SK-N-SH (cell line): ENCODE measurements around the gene SPOCK1. TPM values are rescaled to one million over a fixed set of nuclear protein-coding genes. Genes with fewer than 3 reads are reported as not detected.

ENCODE experiments used
- CTCF ChIA-PET: fragments of 300-600, 350-600 bp; formaldehyde crosslinking; extraction: SDS; loops from one replicate; lab custom pipeline; 2021; lab: Yijun Ruan, JAX
- POLR2A ChIA-PET: fragments of 350-600 bp; sonication (Branson Sonifier 250); formaldehyde crosslinking; extraction: SDS; loops from one replicate; lab custom pipeline; 2020; ENCODE audit warnings: antibody characterized with exemption, inconsistent platforms; lab: Yijun Ruan, JAX
- DNase-seq: peaks from one replicate; pipeline ENCODE4 v3.0.0; 2012
- H2AFZ ChIP-seq: fragments of 200-600 bp; sonication (generic); 2 replicates; pipeline ENCODE4 v1.8.1; 2016; ENCODE audit warnings: antibody characterized with exemption, mild to moderate bottlenecking, low read depth
- H3F3A ChIP-seq: fragments of 200-600 bp; sonication (generic); replicated peaks from 2 replicates; pipeline ENCODE3; 2016; ENCODE audit warnings: antibody characterized with exemption, mild to moderate bottlenecking; ENCODE audit not compliant: insufficient read depth
- H3K27ac ChIP-seq, 2 experiments: fragments of 200-500 bp in 1 of 2; fragments of 200-600 bp in 1 of 2; sonication (Bioruptor generic) in 1 of 2; sonication (generic), shearing (Covaris generic) in 1 of 2; 2 replicates each; pipeline versions ENCODE4 v1.5.1 to v1.6.1; 2014 to 2016; ENCODE audit warnings: low read depth in 2 of 2, inconsistent platforms in 1 of 2, low read length in 1 of 2, mild to moderate bottlenecking in 1 of 2, mixed read lengths in 1 of 2
- H3K27me3 ChIP-seq: fragments of 200-600 bp; sonication (generic), shearing (Covaris generic); 2 replicates; pipeline ENCODE4 v1.6.1; 2016; ENCODE audit warnings: mixed run types; ENCODE audit not compliant: insufficient read depth
- H3K36me3 ChIP-seq, 2 experiments: fragments of 200-500 bp in 1 of 2; fragments of 200-600 bp in 1 of 2; sonication (Bioruptor generic) in 1 of 2; sonication (generic) in 1 of 2; replicated peaks in 1 of 2; 2 replicates each; pipeline versions ENCODE3 to v1.5.1; 2014 to 2016; ENCODE audit warnings: low read length in 1 of 2, mild to moderate bottlenecking in 1 of 2; ENCODE audit not compliant: insufficient read depth in 2 of 2, control insufficient read depth in 1 of 2
- H3K4me1 ChIP-seq, 2 experiments: fragments of 200-500 bp in 1 of 2; fragments of 200-600 bp in 1 of 2; sonication (Bioruptor generic) in 1 of 2; sonication (generic), shearing (Covaris generic) in 1 of 2; 2 replicates each; pipeline versions ENCODE4 v1.5.1 to v1.6.1; 2014 to 2016; ENCODE audit warnings: low read depth in 1 of 2, low read length in 1 of 2, mixed run types in 1 of 2; ENCODE audit not compliant: insufficient read depth in 2 of 2, control insufficient read depth in 1 of 2
- H3K4me2 ChIP-seq: fragments of 200-600 bp; sonication (generic), shearing (Covaris generic); 2 replicates; pipeline ENCODE4 v1.6.1; 2017; ENCODE audit warnings: mixed run types
- H3K4me3 ChIP-seq, 2 experiments: fragments of 200-500 bp in 1 of 2; fragments of 200-600 bp in 1 of 2; sonication (Bioruptor generic) in 1 of 2; sonication (generic), shearing (Covaris generic) in 1 of 2; 2 replicates each; pipeline versions ENCODE4 v1.5.1 to v1.8.1; 2014 to 2016; ENCODE audit warnings: low read depth in 2 of 2, inconsistent platforms in 1 of 2, low read length in 1 of 2, mild to moderate bottlenecking in 1 of 2, mixed read lengths in 1 of 2, moderate library complexity in 1 of 2
- H3K79me2 ChIP-seq: fragments of 200-600 bp; sonication (generic); 2 replicates; pipeline ENCODE4 v1.8.1; 2017; ENCODE audit warnings: mild to moderate bottlenecking; ENCODE audit not compliant: insufficient read depth
- H3K9ac ChIP-seq: fragments of 200-600 bp; sonication (generic); 2 replicates; pipeline ENCODE4 v1.6.1; 2017; ENCODE audit warnings: mixed run types
- H3K9me2 ChIP-seq: fragments of 200-600 bp; sonication (generic); 2 replicates; pipeline ENCODE4 v1.6.1; 2017; ENCODE audit warnings: mixed run types
- H3K9me3 ChIP-seq: fragments of 200-600 bp; sonication (generic); 2 replicates; pipeline ENCODE4 v1.6.1; 2017; ENCODE audit warnings: mixed run types, mild to moderate bottlenecking, moderate library complexity
- H4K20me1 ChIP-seq: fragments of 200-600 bp; sonication (generic); 2 replicates; pipeline ENCODE4 v1.6.1; 2017; ENCODE audit warnings: mild to moderate bottlenecking, mixed run types; ENCODE audit not compliant: insufficient read depth
- EZH2phosphoT487 ChIP-seq: fragments of 200-600 bp; sonication (generic); IDR thresholded peaks from 2 replicates; pipeline ENCODE4 v1.6.1; 2017; ENCODE audit warnings: low read depth, mixed run types, mild to moderate bottlenecking, antibody characterized with exemption, moderate library complexity, borderline replicate concordance
- FOXJ3 ChIP-seq: sonication (generic); formaldehyde crosslinking; IDR thresholded peaks from 2 replicates; pipeline ENCODE4 v1.5.1; 2020; ENCODE audit warnings: mild to moderate bottlenecking, missing genetic modification reagents
- GATA2 ChIP-seq: sonication (generic); formaldehyde crosslinking; IDR thresholded peaks from 2 replicates; pipeline ENCODE4 v1.5.0; 2020; ENCODE audit warnings: mild to moderate bottlenecking, missing genetic modification reagents
- MXI1 ChIP-seq: IDR thresholded peaks from 2 replicates; pipeline ENCODE4 v1.6.1; 2012; ENCODE audit warnings: mild to moderate bottlenecking, low read depth, low read length, improper control_type of control experiment
- RAD21 ChIP-seq: IDR thresholded peaks from 2 replicates; pipeline ENCODE4 v1.6.1; 2012; ENCODE audit warnings: mild to moderate bottlenecking, low read length
- RCOR1 ChIP-seq: fragments of 150-350 bp; IDR thresholded peaks from 2 replicates; pipeline ENCODE4 v1.6.1; 2017; ENCODE audit warnings: antibody characterized with exemption, low read length
- RFX5 ChIP-seq: IDR thresholded peaks from 2 replicates; pipeline ENCODE4 v1.6.1; 2012; ENCODE audit warnings: mild to moderate bottlenecking, improper control_type of control experiment, low read length
- RXRA ChIP-seq: IDR thresholded peaks from 2 replicates; pipeline ENCODE4 v1.4.0; 2012; ENCODE audit warnings: low read depth, mild to moderate bottlenecking, borderline replicate concordance
- SIN3A ChIP-seq: IDR thresholded peaks from 2 replicates; pipeline ENCODE4 v1.6.1; 2012; ENCODE audit warnings: low read depth, mild to moderate bottlenecking, low read length, moderate library complexity, borderline replicate concordance
- TCF12 ChIP-seq: IDR thresholded peaks from 2 replicates; pipeline ENCODE4 v1.4.0; 2012
- WGBS: methylation state at CpG from one replicate; pipeline ENCODE4 v1.1.6; 2017; ENCODE audit warnings: low lambda C conversion rate; 5-methylcytosine and 5-hydroxymethylcytosine counted together
- polyA plus RNA-seq, 3 experiments: library from polyadenylated mRNA; depleted of rRNA; stranded (reverse); fragments of >200 nt; gene quantifications; 2 replicates each; pipeline ENCODE4 v1.2.3, GENCODE V29; 2012
- TF ChIP-seq, protein P1 (sequence below): fragments of 200-600 bp; sonication (generic); IDR thresholded peaks from 2 replicates; pipeline ENCODE4 v1.6.1; 2017; ENCODE audit warnings: antibody characterized with exemption, mild to moderate bottlenecking, moderate library complexity
- TF ChIP-seq, protein P2 (sequence below): fragments of 150-350 bp; IDR thresholded peaks from 2 replicates; pipeline ENCODE4 v1.6.1; 2016; ENCODE audit warnings: mild to moderate bottlenecking, low read depth, low read length
- TF ChIP-seq, protein P3 (sequence below): fragments of 150-350 bp; IDR thresholded peaks from 2 replicates; pipeline ENCODE4 v1.6.1; 2017; ENCODE audit warnings: antibody characterized with exemption, low read length, low read depth, borderline replicate concordance
- TF ChIP-seq, protein P4 (sequence below): IDR thresholded peaks from 2 replicates; pipeline ENCODE4 v1.4.0; 2012; ENCODE audit warnings: low read depth, borderline replicate concordance

The SPOCK1 gene
- polyA plus RNA-seq, 1 of the 3 experiments (the other 2 are of a cell fraction): 11.3 TPM

GRCh38 chr5:137209232-137209809, 289.8 kb downstream of the SPOCK1 start (continued):
- TF ChIP-seq RCOR1 (no peak), RFX5 (no peak), SIN3A (no peak), EZH2phosphoT487 (no peak), RXRA (no peak), MXI1 (no peak)
- TF ChIP-seq, protein P1, sequence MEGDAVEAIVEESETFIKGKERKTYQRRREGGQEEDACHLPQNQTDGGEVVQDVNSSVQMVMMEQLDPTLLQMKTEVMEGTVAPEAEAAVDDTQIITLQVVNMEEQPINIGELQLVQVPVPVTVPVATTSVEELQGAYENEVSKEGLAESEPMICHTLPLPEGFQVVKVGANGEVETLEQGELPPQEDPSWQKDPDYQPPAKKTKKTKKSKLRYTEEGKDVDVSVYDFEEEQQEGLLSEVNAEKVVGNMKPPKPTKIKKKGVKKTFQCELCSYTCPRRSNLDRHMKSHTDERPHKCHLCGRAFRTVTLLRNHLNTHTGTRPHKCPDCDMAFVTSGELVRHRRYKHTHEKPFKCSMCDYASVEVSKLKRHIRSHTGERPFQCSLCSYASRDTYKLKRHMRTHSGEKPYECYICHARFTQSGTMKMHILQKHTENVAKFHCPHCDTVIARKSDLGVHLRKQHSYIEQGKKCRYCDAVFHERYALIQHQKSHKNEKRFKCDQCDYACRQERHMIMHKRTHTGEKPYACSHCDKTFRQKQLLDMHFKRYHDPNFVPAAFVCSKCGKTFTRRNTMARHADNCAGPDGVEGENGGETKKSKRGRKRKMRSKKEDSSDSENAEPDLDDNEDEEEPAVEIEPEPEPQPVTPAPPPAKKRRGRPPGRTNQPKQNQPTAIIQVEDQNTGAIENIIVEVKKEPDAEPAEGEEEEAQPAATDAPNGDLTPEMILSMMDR: no peak
- TF ChIP-seq, protein P2, sequence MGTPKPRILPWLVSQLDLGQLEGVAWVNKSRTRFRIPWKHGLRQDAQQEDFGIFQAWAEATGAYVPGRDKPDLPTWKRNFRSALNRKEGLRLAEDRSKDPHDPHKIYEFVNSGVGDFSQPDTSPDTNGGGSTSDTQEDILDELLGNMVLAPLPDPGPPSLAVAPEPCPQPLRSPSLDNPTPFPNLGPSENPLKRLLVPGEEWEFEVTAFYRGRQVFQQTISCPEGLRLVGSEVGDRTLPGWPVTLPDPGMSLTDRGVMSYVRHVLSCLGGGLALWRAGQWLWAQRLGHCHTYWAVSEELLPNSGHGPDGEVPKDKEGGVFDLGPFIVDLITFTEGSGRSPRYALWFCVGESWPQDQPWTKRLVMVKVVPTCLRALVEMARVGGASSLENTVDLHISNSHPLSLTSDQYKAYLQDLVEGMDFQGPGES: no peak

GRCh38 chr5:137207023-137207760, 291.9 kb downstream of the SPOCK1 start:
- TF ChIP-seq, protein P3, sequence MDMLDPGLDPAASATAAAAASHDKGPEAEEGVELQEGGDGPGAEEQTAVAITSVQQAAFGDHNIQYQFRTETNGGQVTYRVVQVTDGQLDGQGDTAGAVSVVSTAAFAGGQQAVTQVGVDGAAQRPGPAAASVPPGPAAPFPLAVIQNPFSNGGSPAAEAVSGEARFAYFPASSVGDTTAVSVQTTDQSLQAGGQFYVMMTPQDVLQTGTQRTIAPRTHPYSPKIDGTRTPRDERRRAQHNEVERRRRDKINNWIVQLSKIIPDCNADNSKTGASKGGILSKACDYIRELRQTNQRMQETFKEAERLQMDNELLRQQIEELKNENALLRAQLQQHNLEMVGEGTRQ: no peak
- TF ChIP-seq RAD21: no peak
- no peak for TF ChIP-seq TCF12
- TF ChIP-seq EZH2phosphoT487: no peak
- no peak for TF ChIP-seq FOXJ3 (CRISPR knock-in tag)
- no peak for TF ChIP-seq MXI1
- TF ChIP-seq RXRA: no peak
- TF ChIP-seq GATA2 (CRISPR knock-in tag): no peak
- TF ChIP-seq, protein P4, sequence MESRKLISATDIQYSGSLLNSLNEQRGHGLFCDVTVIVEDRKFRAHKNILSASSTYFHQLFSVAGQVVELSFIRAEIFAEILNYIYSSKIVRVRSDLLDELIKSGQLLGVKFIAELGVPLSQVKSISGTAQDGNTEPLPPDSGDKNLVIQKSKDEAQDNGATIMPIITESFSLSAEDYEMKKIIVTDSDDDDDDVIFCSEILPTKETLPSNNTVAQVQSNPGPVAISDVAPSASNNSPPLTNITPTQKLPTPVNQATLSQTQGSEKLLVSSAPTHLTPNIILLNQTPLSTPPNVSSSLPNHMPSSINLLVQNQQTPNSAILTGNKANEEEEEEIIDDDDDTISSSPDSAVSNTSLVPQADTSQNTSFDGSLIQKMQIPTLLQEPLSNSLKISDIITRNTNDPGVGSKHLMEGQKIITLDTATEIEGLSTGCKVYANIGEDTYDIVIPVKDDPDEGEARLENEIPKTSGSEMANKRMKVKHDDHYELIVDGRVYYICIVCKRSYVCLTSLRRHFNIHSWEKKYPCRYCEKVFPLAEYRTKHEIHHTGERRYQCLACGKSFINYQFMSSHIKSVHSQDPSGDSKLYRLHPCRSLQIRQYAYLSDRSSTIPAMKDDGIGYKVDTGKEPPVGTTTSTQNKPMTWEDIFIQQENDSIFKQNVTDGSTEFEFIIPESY: no peak
- H3K36me3 ChIP-seq: no peaks in the 10 kb centered on the region
- no peak overlapping the region for H2AFZ ChIP-seq
- no peak overlapping the region for H3K27ac ChIP-seq
- no peaks in the 10 kb centered on the region for H3K9me2 ChIP-seq
- peaks cover 7% of the 10 kb centered on the region for H3F3A ChIP-seq
- H3K4me2 ChIP-seq: no peak overlapping the region
- DNase-seq: no peak
- H3K27me3 ChIP-seq: no peaks in the 10 kb centered on the region
- no peaks in the 10 kb centered on the region; the same call in 1 of the 2 replicates for H3K79me2 ChIP-seq
- 54% methylated on average over 4 of the region's 4 CpGs for WGBS
- H3K4me3 ChIP-seq: no peak overlapping the region
- peaks cover 4 to 10% of the 10 kb centered on the region in 2 experiments; a peak in 2 of 4 replicates for H3K4me1 ChIP-seq
- H3K9ac ChIP-seq: no peak overlapping the region
- ChIA-PET POLR2A (no interaction called here), CTCF (no interaction called here)
- H4K20me1 ChIP-seq: no peaks in the 10 kb centered on the region
- no peaks in the 10 kb centered on the region for H3K9me3 ChIP-seq
